GM12864 (cell line): ENCODE results near the gene WBP2NL.

ENCODE experiments used
- DNase-seq: peaks from one replicate; pipeline ENCODE4 v3.0.0-alpha.2; 2011; ENCODE audit warnings: low read depth
- H3K4me3 ChIP-seq: 2 replicates; pipeline ENCODE4 v1.5.1; 2011; ENCODE audit warnings: mild to moderate bottlenecking, low read depth, low read length, control low read depth
- TF ChIP-seq, protein P1 (sequence below): IDR thresholded peaks from 2 replicates; pipeline ENCODE4 v1.5.1; 2011; ENCODE audit warnings: low read depth, mild to moderate bottlenecking, moderate library complexity, low read length, control low read depth, inconsistent platforms; ENCODE audit errors: missing control alignments

Gene WBP2NL

GRCh38 chr22:41970601-41971000, 28.0 kb upstream of the WBP2NL start:
- no peak overlapping the region for H3K4me3 ChIP-seq
- DNase-seq = no peak
- TF ChIP-seq, protein P1, sequence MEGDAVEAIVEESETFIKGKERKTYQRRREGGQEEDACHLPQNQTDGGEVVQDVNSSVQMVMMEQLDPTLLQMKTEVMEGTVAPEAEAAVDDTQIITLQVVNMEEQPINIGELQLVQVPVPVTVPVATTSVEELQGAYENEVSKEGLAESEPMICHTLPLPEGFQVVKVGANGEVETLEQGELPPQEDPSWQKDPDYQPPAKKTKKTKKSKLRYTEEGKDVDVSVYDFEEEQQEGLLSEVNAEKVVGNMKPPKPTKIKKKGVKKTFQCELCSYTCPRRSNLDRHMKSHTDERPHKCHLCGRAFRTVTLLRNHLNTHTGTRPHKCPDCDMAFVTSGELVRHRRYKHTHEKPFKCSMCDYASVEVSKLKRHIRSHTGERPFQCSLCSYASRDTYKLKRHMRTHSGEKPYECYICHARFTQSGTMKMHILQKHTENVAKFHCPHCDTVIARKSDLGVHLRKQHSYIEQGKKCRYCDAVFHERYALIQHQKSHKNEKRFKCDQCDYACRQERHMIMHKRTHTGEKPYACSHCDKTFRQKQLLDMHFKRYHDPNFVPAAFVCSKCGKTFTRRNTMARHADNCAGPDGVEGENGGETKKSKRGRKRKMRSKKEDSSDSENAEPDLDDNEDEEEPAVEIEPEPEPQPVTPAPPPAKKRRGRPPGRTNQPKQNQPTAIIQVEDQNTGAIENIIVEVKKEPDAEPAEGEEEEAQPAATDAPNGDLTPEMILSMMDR = no peak

- no peak for DNase-seq
- H3K4me3 ChIP-seq = no peak overlapping the region
- TF ChIP-seq, protein P1 = no peak
These were observed 27.2 kb upstream of the WBP2NL start for GRCh38 chr22:41971431-41971830.

- no peak for DNase-seq
- TF ChIP-seq, protein P1 = no peak
- H3K4me3 ChIP-seq = no peak overlapping the region
These were observed 23.8 kb upstream of the WBP2NL start for GRCh38 chr22:41974691-41975290.

DNA sequence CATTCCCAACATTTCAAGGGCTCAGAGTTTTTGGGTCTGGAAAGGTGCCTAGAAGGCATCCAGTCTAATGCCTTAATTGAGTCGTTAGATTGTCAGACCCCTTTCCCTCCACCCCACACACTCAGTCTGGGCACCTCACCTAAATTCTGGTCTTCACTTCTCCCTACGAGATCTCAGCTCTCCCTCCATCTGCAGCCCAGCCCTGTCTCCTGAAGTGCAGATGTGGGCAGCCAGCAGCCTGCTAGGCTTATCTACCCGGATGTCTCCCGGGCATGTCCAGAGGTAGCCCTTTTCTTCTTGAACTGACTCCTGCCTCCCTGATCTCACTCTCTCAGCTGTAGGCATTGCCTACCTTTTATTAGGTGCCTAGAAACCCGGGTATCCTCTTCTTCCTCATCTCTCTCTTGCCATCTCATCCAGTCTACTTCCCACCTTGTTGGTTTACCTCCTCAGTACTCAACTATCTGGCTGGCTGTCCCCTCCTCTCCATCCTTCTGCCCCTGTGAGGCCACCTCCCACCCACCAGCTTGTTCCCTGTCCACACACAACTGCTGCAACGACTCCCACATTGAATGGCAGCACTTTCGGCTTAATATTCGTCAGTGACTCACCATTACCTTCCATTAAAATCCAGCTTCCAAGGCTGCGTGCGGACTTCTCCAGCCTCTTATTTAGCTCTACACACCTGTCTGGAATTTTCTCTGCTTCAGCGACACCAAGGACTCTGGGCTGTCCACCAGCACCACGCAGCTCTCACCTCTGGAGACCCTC, 23.1 kb upstream of the WBP2NL start:
- TF ChIP-seq, protein P1 = no peak
- no peak for DNase-seq
- peak overlapping the region; percentile 61; the same call in 1 of the 2 replicates for H3K4me3 ChIP-seq

GRCh38 chr22:41976070-41976901, 22.3 kb upstream of the WBP2NL start:
- H3K4me3 ChIP-seq = peak overlapping the region; percentile 61
- TF ChIP-seq, protein P1 = no peak
- DNase-seq = no peak

DNA sequence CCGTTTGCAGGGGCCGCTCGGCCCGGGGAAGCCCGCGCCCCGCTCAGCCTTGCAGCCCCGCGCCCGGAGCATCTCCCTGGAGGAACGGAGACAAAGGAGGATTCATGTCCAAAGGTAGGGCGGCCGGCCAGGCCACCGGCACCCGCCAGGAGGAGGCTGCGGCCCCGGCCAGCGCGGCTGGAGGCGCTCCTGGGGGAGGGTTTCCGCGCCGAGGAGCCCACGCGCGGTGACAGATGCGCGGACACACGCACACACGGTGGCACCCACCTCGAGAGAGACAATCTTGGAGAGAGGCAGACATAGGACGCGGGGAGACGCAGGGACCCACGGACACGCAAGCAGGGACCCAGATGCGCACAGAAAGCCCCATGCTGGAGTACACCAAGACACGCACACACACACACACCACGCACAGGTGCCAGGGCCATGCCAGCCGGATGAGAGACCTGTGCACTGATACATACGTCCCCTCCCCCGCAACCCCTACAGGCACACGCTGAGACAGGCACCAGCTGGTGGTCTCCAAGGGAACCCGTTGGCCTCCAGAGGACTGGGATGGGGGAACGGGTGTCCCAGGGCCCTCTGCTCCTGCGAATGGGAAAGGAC, 21.5 kb upstream of the WBP2NL start:
- TF ChIP-seq, protein P1 = no peak
- H3K4me3 ChIP-seq = peak overlapping the region; percentile 63
- no peak for DNase-seq
